Activated CD4-positive, CD25-positive, alpha-beta regulatory T cell (primary cell): Measurements from ENCODE around the gene KCNT2.
"Not testable (repeated sequence)": the region's sequence is repeated elsewhere in the genome, so short reads cannot be mapped to it uniquely, and the experiment has no call there.

Source experiments
- DNase-seq, 4 experiments: peaks; one replicate each; lab custom pipeline; 2025; lab: John Stamatoyannopoulos, UW

KCNT2 gene

DNA sequence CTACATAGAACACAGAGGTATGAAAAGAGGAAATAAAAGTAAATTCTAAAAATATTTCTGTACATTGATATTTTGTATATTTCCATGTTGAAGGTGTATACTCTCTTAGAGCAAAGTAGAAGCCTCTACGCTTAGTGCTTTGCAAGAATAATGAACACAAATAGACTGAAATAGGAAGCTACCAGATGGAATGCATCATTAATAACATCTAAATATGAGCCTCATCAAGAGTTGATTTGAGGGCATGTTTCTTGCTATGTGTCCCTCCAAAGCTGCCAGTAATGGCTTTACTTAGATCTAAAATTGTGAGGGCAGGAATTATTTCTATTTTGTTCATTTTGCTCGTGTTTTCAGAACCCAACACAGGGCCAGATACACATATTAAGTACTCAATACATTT, 94.4 kb downstream of the KCNT2 start:
- DNase-seq, result no peak

DNA sequence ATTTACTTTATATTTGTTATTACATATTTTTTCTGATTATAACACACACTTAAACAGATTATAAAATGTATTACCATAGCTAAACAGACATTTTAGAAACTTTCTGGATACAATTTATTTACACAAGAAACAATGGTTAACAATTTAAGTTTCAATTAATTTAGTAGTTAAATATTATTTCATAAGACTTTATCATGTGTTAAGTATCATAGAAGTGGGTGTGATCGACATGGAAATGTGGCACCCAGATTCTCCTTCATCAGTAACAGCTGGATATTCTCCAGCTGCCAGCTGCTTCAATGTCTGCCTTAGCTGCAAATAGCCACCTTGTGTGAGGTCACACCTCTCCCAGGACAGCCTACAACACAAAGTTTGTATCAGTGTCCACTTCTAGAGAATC, 97.8 kb downstream of the KCNT2 start:
- no peak for DNase-seq

DNA sequence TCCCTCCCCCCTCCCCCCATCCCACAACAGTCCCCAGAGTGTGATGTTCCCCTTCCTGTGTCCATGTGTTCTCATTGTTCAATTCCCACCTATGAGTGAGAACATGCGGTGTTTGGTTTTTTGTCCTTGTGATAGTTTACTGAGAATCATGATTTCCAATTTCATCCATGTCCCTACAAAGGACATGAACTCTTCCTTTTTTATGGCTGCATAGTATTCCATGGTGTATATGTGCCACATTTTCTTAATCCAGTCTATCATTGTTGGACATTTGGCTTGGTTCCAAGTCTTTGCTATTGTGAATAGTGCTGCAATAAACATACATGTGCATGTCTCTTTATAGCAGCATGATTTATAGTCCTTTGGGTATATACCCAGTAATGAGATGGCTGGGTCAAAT, 104.0 kb downstream of the KCNT2 start:
- DNase-seq, result not testable (repeated sequence)

DNA sequence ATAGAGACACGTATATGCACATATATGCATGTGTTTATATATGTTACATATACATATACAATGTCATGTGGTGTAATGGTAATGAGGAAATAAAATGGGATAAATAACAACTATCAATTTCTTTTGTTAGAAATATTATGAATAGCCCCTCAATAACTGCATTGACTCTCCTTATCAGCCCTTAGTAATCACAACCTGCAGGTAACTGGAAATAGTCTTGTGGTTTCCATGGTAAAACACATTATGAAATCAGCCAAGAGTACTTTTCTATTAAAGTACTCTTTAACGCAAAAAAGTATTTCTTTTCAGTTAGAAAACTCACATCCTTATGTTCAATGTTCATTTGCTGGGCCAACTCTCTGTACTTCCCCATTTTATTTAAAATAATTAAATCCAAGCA, 105.8 kb downstream of the KCNT2 start:
- no peak for DNase-seq

DNA sequence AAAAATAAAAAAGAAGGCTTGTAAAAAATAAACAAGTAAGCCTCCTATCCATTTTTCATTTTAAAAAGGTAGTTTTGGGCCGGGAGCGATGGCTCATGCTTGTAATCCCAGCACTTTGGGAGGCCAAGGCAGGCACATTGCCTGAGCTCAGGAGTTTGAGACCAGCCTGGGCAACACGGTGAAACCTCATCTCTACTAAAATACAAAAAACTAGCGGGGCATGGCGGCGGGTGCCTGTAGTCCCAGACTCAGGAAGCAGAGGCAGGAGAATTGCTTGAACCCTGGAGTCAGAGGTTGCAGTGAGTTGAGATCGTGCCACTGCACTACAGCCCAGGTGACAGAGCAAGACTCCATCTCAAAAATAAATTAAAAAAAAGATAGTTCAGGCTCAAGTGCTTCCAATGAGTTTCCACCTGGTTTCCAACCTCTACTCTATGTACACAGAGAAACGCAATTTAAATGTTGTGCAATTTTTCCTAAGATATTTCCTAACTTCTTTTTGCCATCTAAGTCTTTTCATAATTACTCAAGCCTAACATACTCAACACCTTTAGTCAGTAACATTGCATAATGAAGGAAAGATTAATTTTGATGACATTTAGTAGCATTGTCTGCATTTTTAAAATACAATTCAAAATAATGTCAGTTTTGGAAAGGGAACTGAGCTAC, 106.3 kb downstream of the KCNT2 start:
- DNase-seq, result no peak

DNA sequence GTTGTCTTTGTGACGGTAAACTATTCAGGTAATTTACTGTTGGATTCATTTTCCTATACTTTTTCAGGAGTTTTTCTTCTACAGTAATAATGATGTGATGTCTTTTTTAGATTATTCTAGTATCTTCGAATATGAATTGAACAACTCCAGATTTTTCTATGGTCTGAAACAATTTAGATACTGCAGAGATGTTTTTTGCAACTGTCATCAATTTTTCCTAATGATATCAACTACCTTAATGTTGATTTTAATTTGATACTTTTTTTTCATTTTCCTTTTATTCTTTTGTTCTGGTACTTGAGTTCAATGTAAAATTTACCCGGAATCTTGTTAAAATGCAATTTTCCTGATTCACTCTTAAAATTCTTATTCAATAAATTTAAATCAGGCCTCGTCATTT, 110.4 kb downstream of the KCNT2 start:
- DNase-seq, result no peak

DNA sequence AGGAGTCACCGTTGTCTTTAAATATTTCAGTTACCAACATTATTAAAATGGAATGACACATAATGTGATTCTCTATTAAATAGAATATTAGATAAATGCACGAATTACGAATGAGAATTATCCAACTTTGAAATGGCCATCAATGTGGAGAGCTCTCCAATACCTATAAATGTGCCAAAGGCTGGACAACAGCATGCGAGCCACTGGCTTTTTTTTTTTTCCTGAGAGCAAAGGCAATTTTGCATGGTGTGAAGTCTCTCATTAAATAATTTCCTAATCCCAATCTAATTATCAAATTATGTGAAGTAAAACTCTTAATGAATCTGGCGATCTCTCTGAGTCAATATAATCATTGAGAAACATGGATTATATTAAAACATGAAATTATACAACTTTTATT, 113.5 kb downstream of the KCNT2 start:
- no peak for DNase-seq

DNA sequence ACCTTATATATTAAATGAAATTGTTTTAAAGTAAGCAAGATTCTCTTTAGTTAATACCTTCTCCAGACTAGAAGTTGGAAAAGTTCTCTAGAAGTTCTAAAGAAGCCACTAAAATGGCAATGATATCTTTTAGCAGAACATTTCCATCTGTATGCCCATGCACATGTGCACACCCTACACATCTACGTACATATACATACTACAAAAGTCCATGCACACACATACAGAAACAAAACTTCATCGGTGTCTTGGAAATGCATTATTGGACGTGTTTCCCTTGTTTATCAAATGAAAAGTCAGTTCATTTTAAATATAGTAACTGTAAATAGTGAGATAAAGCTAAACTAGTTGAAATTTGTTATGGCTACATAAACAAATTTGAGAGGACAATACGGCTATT, 114.4 kb downstream of the KCNT2 start:
- no peak for DNase-seq

DNA sequence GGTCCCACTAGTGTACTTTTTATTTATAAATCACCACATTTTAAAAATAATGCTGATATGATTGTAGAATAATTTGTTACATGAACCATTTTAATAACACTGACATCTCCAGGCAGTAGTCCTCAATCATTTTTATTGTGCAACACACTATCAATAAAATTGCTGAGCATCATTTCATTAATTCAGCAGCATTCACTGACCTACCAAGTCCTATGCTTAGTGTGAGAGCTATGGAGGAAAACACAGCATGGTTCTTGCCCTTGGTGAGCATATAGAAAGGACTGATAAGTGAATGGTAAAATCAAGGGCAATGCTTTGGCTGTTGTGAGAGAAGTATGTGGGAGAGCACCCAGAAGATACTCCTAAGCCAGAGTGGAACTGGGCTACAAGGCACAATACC, 119.7 kb downstream of the KCNT2 start:
- no peak for DNase-seq

DNA sequence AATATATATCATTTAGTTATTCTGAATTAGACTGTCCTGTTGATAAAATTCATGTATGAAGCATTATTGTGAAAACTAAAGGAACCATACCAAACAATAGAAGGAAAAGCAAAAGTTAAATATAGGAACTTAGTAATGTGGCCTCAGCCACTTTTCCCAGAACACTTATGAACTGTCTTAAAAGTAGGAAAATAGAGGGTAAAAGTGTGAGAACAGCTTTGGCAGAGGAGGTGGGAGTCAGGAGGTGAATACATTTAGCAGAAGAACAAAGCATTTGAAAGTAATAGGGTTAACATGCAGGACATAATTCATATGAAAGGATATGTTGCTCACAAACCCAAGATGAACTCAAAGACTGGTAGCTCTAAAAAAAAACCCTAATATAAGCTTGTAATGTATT, 121.9 kb downstream of the KCNT2 start:
- DNase-seq, result no peak

DNA sequence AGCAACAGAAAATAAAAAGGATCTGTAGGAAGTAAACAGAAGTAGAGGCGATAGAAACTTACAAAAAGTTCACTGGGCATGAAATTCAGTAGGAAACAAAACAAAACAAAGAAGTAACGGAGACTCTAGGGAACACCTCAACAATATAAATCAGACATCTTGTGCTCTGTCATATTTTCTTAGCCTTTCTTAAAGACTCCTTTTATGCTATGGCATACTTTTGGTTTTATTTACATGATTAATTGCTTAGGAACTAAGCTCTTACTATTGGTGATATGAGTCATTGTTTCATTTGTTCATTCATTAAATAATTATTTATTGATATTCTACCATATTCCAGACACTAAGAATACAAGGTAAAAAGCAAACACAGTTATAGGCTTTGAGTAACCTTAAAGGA, 126.6 kb downstream of the KCNT2 start:
- DNase-seq, result no peak

DNA sequence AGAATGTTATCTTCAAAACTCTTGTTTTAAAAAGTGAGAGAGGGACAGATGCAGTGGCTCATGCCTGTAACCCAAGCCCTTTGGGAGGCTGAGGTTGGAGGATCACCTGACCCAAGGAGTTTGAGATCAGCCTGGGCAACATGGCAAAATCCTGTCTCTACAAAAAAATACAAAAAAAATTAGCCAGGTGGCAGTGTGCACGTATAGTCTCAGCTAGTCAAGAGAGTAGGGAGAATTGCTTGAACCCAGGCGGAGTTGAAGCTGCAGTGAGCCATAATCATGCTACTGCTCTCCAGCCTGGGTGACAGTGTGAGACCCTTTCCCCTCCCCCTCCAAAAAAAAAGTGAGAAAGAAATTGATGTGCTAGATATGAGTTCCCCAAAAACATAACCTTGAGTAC, 131.0 kb downstream of the KCNT2 start:
- DNase-seq, result no peak

DNA sequence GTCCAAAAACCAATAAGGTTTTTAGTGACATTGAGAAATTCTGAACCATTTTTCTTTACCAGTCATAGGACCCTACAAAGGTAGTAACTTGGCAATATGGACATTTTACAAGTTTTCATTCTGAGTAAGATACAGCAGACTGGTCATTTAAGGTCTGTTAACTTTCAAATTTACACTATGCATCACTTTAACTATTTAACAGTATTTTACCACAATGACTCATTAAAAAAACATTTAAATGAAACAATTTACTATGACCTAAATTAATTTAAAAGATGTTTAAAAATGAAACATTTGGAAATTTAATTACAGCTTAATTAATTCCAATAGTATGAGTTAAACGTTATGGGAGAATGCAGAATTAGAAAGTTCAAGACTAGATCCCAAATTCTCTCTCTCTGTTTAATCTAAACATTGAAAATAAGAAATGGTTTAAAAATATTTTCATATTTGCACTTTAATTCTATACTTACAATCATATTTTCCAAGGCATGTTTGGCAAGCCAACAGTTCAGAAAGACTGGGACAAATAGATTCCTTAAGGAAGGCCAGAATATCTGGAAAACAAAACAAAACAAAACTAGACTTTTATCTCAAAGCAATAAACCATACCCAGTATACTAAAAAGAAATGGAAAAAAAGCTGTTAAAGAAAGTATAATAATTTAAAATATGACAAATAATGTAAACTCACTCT, 140.9 kb downstream of the KCNT2 start:
- DNase-seq, result no peak

DNA sequence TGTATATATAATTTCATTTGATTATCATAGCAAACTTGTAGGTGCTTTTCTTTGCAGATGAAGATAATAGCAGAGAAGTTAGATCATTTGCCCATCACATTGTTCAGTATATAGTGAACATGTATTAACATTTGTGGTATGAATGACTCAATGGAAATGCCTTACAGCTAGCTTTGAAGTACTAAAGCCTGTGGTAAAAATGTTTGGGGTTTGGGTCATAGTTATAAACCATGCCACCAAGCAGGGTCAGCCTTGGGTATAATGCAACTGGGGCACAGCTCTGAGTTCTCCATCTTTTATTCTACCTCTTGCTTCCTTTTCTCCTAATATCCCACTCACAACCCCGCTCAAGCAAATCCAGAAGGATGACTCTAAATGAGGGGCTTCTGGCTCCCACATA, 141.6 kb downstream of the KCNT2 start:
- no peak for DNase-seq

DNA sequence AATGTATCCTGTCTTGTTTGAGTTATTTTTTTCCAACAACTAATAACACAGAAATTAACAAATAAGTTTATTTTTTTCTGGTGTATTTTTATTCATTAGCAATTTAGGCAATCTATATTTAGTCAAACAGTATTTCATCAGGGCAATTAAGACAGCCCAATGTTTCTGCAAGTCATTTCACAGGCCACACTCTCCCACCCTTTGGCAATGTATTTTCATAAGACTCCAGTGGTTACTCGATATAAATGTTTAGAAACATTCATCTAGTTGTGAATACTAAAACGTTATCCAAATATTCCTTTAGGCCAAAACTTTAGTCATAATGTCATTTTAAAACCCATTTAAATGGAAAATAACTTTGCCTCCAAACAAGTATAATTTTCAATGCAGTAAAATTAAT, 142.1 kb downstream of the KCNT2 start:
- no peak for DNase-seq

DNA sequence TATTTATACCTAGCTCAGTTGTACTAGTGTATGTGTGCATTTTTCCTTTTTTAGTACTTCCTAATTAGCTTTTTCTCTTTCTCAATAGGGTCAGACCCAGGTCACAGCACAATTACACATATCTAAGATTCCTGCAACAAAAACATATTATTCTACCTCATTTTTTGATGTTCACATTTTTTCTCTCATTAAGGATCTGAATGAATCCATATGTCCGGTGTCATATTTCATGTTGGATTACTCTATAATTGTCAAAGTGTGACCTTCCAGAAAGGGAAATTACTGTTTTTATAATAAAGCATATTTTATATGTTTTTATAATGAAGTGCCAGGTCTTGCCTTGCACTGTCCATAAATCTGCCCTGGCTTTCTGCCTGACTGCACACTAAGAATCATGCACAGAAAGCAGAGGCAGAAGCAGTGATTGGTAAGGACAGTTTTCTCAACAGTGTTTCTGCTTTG, 143.7 kb downstream of the KCNT2 start:
- DNase-seq, result no peak

DNA sequence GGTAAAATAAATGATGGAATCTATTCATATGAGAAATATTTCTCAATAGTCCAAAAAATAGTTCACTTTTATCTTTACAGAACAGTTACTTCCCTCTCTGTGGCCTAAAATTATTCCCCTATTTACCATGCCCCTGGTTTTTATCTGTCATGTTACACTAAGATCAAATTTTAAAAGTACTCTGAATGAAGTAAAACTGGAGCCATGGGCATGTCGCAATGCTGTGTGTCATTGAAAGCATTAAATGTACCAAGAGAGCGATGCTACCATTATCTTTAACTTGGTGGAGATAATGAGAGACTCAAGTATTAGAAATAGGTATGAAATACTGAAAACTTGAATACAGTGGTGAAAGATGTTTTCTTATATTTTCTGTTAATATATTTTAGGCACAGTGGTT, 146.2 kb downstream of the KCNT2 start:
- DNase-seq, result no peak

DNA sequence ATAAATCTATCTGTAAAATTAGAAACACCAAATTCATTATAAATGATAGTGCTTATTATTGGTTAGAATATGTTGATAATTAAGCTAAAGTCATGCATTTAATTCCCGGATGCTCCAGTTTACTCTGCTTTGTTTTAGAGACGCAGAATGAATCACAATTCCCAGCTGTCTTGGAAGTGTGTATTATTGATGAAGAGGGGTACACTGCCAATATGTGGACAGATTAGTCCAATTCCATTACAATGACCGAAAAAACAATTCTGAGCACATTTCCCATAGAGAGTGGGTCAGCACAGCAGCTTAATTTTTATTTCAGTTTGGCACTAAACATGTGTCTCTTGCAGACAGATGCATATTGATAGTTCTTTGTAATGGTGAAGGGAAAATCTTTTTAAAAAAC, 146.7 kb downstream of the KCNT2 start:
- DNase-seq, result no peak

DNA sequence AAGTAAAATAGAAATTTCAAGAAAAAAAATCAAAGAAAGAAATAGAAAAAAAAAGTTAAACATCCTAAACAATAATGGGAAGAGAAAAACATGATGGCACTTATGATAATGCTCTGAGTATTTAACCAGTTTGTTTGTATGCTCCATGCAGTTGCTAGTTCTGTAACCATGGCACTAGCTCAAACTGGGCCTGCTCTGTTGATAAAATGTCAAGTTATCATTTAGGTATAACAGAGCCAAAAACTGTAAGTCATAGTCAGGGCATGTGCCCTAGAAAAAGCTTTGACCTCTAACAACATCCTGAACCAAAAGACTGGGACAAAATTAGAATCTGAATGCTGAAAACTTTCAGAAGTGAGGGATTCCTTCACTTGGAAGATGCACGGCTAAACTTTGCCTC, 148.9 kb downstream of the KCNT2 start:
- DNase-seq, result no peak

DNA sequence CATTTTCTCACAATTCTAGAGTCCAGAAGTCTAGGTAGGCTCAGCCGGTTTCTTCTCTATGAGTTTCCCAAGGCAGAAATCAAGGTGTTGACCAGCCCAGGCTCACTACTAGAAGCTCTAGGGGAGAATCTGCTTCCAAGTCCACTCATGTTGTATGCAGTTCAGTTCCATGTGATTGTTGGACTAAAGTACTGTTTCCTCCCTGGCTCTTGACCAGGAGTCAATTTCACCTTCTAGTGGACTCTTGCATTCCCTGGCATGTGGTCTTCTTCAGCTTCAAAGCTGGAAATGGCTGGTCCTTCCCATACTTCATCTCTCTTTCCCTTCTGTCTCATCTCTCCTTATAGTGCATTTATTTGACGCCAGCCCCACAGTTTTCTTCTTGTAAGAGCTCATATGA, 153.4 kb downstream of the KCNT2 start:
- no peak for DNase-seq

DNA sequence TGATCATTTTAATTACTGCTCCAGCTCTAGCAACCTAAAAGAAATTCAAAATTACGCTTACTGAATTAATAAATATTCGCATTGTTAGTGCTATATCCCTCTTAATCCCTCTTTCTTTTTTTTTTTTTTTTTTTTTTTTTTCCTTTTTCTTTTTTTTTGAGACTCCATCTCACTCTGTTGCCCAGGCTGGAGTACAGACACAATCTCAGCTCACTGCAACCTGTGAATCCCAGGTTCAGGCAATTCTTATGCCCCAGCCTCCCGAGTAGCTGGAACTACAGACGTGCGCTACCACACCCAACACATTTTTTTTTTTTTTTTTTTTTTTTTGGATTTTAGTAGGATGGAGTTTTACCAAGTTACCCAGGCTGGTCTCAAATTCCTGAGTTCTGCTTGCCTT, 157.1 kb downstream of the KCNT2 start:
- DNase-seq, result no peak

DNA sequence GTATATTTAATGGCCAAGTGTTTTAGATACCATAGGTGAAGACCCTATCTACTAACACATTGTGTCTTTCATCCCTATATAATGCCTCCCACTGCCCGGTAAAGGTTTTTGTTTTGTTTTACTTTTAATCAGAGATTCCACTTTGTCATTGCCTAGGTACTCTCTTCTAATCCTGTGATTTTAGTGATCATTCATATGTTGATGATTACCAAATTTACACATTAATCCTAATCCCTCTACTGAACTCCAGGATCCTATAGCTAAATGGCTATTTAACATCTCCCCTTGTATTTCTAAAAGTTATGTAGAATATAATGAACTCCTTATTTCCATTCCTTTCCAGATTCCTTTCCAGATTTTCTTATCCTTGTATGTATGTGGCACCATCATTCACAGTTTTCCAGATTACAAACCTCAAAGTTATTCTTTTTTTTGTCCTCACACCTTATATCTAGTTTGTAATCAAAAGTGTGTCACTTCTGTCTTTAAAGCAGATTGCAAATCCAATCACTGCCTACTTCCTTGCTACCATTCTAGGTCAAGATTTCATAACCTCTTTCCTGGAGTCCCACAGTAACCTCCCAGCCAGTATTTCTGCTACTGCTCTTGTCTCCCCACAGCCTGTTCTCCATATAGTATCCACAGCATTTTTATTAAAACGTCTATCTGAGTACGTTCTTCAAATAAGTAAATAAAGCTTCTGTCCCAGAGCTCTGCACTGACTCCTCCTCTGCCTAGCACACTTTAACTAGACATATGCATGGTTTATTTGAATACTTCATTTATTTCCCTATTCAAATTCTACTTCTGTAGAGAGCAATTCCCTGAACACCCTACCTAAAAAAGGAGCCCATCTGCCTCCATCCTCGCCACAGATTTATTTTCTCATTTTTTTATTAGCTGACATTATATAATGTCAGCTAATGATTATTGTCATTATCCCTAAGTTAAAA, 157.8 kb downstream of the KCNT2 start:
- no peak for DNase-seq

DNA sequence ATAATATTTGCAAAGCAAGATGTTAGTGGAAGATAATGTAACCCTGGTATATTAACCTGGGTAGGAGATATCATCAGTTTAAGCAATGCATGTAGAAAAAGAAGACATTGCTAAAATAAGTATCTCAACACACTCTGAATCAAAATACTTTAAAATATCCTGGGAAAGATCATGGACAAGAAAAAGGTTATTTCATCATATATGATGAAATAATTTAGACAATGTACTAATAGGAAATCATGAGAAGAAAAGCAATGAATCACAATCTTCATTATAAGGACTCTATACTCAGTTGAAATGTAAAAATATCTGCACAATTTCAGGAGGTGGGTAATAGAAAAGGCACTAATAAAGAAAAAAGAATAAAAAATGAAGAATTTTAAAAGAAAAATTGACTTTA, 158.8 kb downstream of the KCNT2 start:
- DNase-seq, result no peak
